ENCODE results near the gene CRYZ. TPM values are rescaled to one million over a fixed set of nuclear protein-coding genes. Genes with fewer than 3 reads are reported as not detected.

CRYZ gene, protein sequence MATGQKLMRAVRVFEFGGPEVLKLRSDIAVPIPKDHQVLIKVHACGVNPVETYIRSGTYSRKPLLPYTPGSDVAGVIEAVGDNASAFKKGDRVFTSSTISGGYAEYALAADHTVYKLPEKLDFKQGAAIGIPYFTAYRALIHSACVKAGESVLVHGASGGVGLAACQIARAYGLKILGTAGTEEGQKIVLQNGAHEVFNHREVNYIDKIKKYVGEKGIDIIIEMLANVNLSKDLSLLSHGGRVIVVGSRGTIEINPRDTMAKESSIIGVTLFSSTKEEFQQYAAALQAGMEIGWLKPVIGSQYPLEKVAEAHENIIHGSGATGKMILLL
- total RNA-seq, result 20.6 and 26.2 TPM in 2 replicates

DNA sequence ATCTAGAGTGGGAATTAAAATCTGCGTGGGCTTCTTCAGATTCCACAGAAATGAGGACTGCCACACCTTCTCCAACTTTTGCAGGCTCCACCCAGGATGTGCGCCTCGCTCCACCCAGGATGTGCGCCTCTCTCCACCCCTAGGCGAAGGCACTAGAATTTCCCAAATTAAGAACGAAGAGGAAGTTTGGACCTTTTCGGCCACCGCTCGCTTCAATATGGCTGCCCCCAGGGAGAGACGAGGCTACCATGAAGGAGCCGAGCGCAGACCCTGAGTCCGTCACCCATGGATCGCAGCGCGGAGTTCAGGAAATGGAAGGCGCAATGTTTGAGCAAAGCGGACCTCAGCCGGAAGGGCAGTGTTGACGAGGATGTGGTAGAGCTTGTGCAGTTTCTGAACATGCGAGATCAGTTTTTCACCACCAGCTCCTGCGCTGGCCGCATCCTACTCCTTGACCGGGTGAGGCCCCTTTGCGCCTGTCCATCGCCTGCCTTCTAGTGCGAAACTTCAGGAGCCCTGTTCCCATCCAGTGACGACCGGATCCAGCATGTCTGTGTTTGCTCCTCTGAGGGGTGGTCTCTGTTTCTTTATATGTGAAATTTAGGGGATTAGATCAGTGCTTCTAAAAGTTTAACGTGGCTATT, at the start of gene CRYZ, which contains the start of gene TYW3:
Gene CRYZ (minus strand): TSS at position 91 of the 644 bp plus-strand sequence. CDS start 8,229 bp downstream, outside the sequence.
Gene TYW3 (plus strand): TSS at position 193 of the 644 bp plus-strand sequence. CDS start 93 bp downstream, at position 286.

GRCh38 chr1:74673351-74674111, 59.3 kb downstream of the CRYZ start, which contains the start of gene ERICH3:
TSS of gene ERICH3 (minus strand) at chr1:74673792. CDS start at chr1:74673519, 273 bp downstream.

Other genes starting within 250 kb of the CRYZ start
- gene LRRC53, start 220.4 kb downstream of the CRYZ start, total RNA-seq, result not detected in 2 replicates
- gene ERICH3, start 59.3 kb downstream of the CRYZ start, total RNA-seq, result not detected in 2 replicates
- gene TYW3, start 102 bp upstream of the CRYZ start, total RNA-seq, result 18.7 and 22.9 TPM in 2 replicates

Data from subcutaneous preadipocyte (primary cell).